Stomach (tissue), 9 donors: Measurements from ENCODE around the gene GRAMD4. TPM values are rescaled to one million over a fixed set of nuclear protein-coding genes. Genes with fewer than 3 reads are reported as not detected.

ENCODE experiments used
- DNase-seq, 2 donors: peaks; one replicate each; pipeline versions ENCODE4 v3.0.0 to v3.0.0-alpha.2; 2013 to 2019
- H3K27ac ChIP-seq, 5 donors: fragments of 200-600 bp in 4 of 5; sonication (generic) in 4 of 5; one replicate each; pipeline ENCODE4 v1.5.1; 2013 to 2019; ENCODE audit warnings: mild to moderate bottlenecking in 1 of 5, moderate library complexity in 1 of 5
- H3K27me3 ChIP-seq, 3 donors: fragments of 200-600 bp; sonication (generic); one replicate each; pipeline ENCODE4 v1.5.1; 2017 to 2019; ENCODE audit warnings: mixed run types in 1 of 3
- H3K36me3 ChIP-seq, 4 donors: fragments of 200-600 bp; sonication (generic); 1 replicate in 3 of 4; 2 replicates in 1 of 4; pipeline ENCODE4 v1.5.1; 2016 to 2019
- H3K4me1 ChIP-seq, 4 donors: fragments of 200-600 bp; sonication (generic); one replicate each; pipeline ENCODE4 v1.5.1; 2016 to 2019
- H3K4me3 ChIP-seq, 4 donors: fragments of 200-600 bp; sonication (generic) in 3 of 4; one replicate each; pipeline ENCODE4 v1.5.1; 2016 to 2019; ENCODE audit warnings: mild to moderate bottlenecking in 1 of 4
- H3K9me3 ChIP-seq, 4 donors: fragments of 200-600 bp; sonication (generic); one replicate each; pipeline ENCODE4 v1.5.1; 2016 to 2019
- CTCF ChIP-seq, 7 experiments: fragments of 450-650 bp in 4 of 7; fragments of 200-600 bp in 3 of 7; sonication (generic) in 3 of 7; IDR thresholded peaks; one replicate each; pipeline ENCODE4 v1.5.1; 2016 to 2019; ENCODE audit warnings: antibody characterized with exemption in 7 of 7, control low read depth in 2 of 7, mild to moderate bottlenecking in 1 of 7
- EP300 ChIP-seq: sonication (generic); formaldehyde crosslinking; IDR thresholded peaks from one replicate; pipeline ENCODE4 v1.6.1; 2017; ENCODE audit warnings: antibody characterized with exemption
- POLR2A ChIP-seq, 4 donors: fragments of 450-650 bp; IDR thresholded peaks; one replicate each; pipeline ENCODE4 v1.6.1; 2016; ENCODE audit warnings: antibody characterized with exemption in 4 of 4, control low read depth in 2 of 4, mild to moderate bottlenecking in 1 of 4, moderate library complexity in 1 of 4
- POLR2AphosphoS5 ChIP-seq, 3 donors: sonication (generic); formaldehyde crosslinking; IDR thresholded peaks; one replicate each; pipeline ENCODE4 v1.6.1; 2016; ENCODE audit warnings: antibody characterized with exemption in 3 of 3
- WGBS, 5 donors: extraction: QIAGEN DNeasy Blood & Tissue Kit in 3 of 5; methylation state at CpG; one replicate each; pipeline versions ENCODE4 v1.1.5 to v1.1.7; 2013 to 2018; 5-methylcytosine and 5-hydroxymethylcytosine counted together
- intact Hi-C: fragments of 100-400 bp; cut with DNase I; formaldehyde crosslinking; loops from one replicate; pipeline ENCODE4 v1.15.1; 2023; ENCODE audit warnings: low total_unique reads
- polyA plus RNA-seq, 3 donors: library from polyadenylated mRNA; stranded (reverse); fragments of 200-250 nt; gene quantifications; one replicate each; pipeline ENCODE4 v1.2.3, GENCODE V29; 2013
- total RNA-seq, 5 donors: library from RNA; depleted of rRNA; stranded (reverse); fragments of >200 nt; gene quantifications; one replicate each; pipeline versions ENCODE4 v1.1.0 to v1.2.3, GENCODE V29; 2014 to 2016
- donor health status: healthy with polysubstance abuse.
- donor health status: Bipolar disorder and iron deficiency.
- donor health status: healthy.

The GRAMD4 gene
- total and polyA plus RNA-seq, 8 donors, result 7.4 to 452 (median 21.0) TPM

GRCh38 chr22:46659059-46659790, 39.0 kb downstream of the GRAMD4 start:
- intact Hi-C loops, result no loop called here
- H3K27ac ChIP-seq, result no peak overlapping the region
- TF ChIP-seq EP300 (no peak), CTCF (IDR thresholded peaks at IDR 0.05) (no peak), POLR2A (IDR thresholded peaks at IDR 0.05) (no peak), POLR2AphosphoS5 (IDR thresholded peaks at IDR 0.05) (no peak)
- peaks cover 13 to 22% (median 20%) of the 10 kb centered on the region in 4 donors for H3K4me1 ChIP-seq
- H3K4me3 ChIP-seq, result no peak overlapping the region
- WGBS, 5 donors, result 95 to 98% (median 96%) methylated on average over 10 to 14 of the region's 14 CpGs
- H3K27me3 ChIP-seq, result no peaks in the 10 kb centered on the region
- no peaks in the 10 kb centered on the region for H3K9me3 ChIP-seq
- peaks cover 11 to 66% (median 45%) of the 10 kb centered on the region in 4 donors for H3K36me3 ChIP-seq
- no peak for DNase-seq

- Histone ChIP-seq H3K9me3 (no peaks in the 10 kb centered on the region), H3K27ac (peak overlapping the region in 1 of 5 donors; percentile 5)
- intact Hi-C loops, result no loop called here
Measured at GRCh38 chr22:46659791-46660186, 39.6 kb downstream of the GRAMD4 start.

GRCh38 chr22:46660604-46661201, 40.5 kb downstream of the GRAMD4 start:
- peaks cover 14 to 81% (median 59%) of the 10 kb centered on the region in 4 donors for H3K36me3 ChIP-seq
- DNase-seq, result peak; percentile 64 to 70
- H3K4me3 ChIP-seq, result no peak overlapping the region
- WGBS, 5 donors, result 22 to 52% (median 32%) methylated on average over 8 to 11 of the region's 11 CpGs
- TF ChIP-seq POLR2AphosphoS5 (IDR thresholded peaks at IDR 0.05) (no peak), POLR2A (IDR thresholded peaks at IDR 0.05) (no peak), CTCF (IDR thresholded peaks at IDR 0.05) (no peak), EP300 (no peak)
- H3K9me3 ChIP-seq, result no peaks in the 10 kb centered on the region
- no peaks in the 10 kb centered on the region for H3K27me3 ChIP-seq
- intact Hi-C loops, result no loop called here
- peak overlapping the region; percentile 5 to 52 (median 39) for H3K27ac ChIP-seq
- H3K4me1 ChIP-seq, result peaks cover 13 to 22% (median 20%) of the 10 kb centered on the region in 4 donors

More at GRCh38 chr22:46659791-46660186, 39.6 kb downstream of the GRAMD4 start:
- no peak overlapping the region for H3K4me3 ChIP-seq
- WGBS, 5 donors, result 83 to 97% (median 87%) methylated on average over 7 to 12 of the region's 12 CpGs
- H3K27me3 ChIP-seq, result no peaks in the 10 kb centered on the region
- peaks cover 13 to 22% (median 20%) of the 10 kb centered on the region in 4 donors for H3K4me1 ChIP-seq
- no peak for TF ChIP-seq CTCF (IDR thresholded peaks at IDR 0.05)
- TF ChIP-seq POLR2AphosphoS5 (IDR thresholded peaks at IDR 0.05), result no peak
- no peak for TF ChIP-seq POLR2A (IDR thresholded peaks at IDR 0.05)
- TF ChIP-seq EP300, result no peak
- peaks cover 12 to 72% (median 50%) of the 10 kb centered on the region in 4 donors for H3K36me3 ChIP-seq
- DNase-seq, result no peak

- intact Hi-C loops, result no loop called here
- peaks cover 21 to 83% (median 66%) of the 10 kb centered on the region in 4 donors for H3K36me3 ChIP-seq
- WGBS, 5 donors, result 66 to 82% (median 75%) methylated on average over 18 to 22 of the region's 22 CpGs
- TF ChIP-seq POLR2AphosphoS5 (IDR thresholded peaks at IDR 0.05) (no peak), CTCF (IDR thresholded peaks at IDR 0.05) (no peak), POLR2A (IDR thresholded peaks at IDR 0.05) (no peak), EP300 (no peak)
- peaks cover 13 to 22% (median 20%) of the 10 kb centered on the region in 4 donors for H3K4me1 ChIP-seq
- peak overlapping the region in 3 of 5 donors; percentile 5 to 50 (median 39) for H3K27ac ChIP-seq
- DNase-seq, result no peak
- H3K27me3 ChIP-seq, result no peaks in the 10 kb centered on the region
- H3K4me3 ChIP-seq, result no peak overlapping the region
- no peaks in the 10 kb centered on the region for H3K9me3 ChIP-seq
Measured at GRCh38 chr22:46661221-46661851, 41.1 kb downstream of the GRAMD4 start.
